Lower leg skin (tissue), 4 donors: ENCODE measurements around the gene IVD. TPM values are rescaled to one million over a fixed set of nuclear protein-coding genes. Genes with fewer than 3 reads are reported as not detected.

ENCODE experiments used
- DNase-seq, 2 donors: peaks; one replicate each; pipeline ENCODE4 v3.0.0-alpha.2; 2019; ENCODE audit warnings: low spot score in 2 of 2
- H3K4me3 ChIP-seq: fragments of 200-600 bp; sonication (generic); 2 replicates; pipeline ENCODE4 v1.5.1; 2017; ENCODE audit warnings: mild to moderate bottlenecking, low read depth; ENCODE audit not compliant: poor library complexity, severe bottlenecking
- CTCF ChIP-seq, 3 donors: fragments of 450-650 bp; IDR thresholded peaks; one replicate each; pipeline ENCODE4 v1.5.1; 2016; ENCODE audit warnings: antibody characterized with exemption in 3 of 3, mild to moderate bottlenecking in 3 of 3, moderate library complexity in 2 of 3
- POLR2A ChIP-seq, 2 donors: fragments of 450-650 bp; IDR thresholded peaks; one replicate each; pipeline ENCODE4 v1.6.1; 2016 to 2017; ENCODE audit warnings: antibody characterized with exemption in 2 of 2, mild to moderate bottlenecking in 1 of 2, moderate library complexity in 1 of 2
- WGBS, 2 donors: methylation state at CpG; one replicate each; pipeline ENCODE4 v1.1.5; 2018; 5-methylcytosine and 5-hydroxymethylcytosine counted together
- intact Hi-C: fragments of 100-400 bp; cut with DNase I; formaldehyde crosslinking; loops from one replicate; pipeline ENCODE4 v1.15.0; 2023; ENCODE audit warnings: low total_unique reads
- total RNA-seq, 4 donors: library from RNA; depleted of rRNA; stranded (reverse); fragments of >200 nt; gene quantifications; one replicate each; pipeline ENCODE4 v1.1.0, GENCODE V29; 2016

The IVD gene
- total RNA-seq, 4 donors from 2014 or later = 5.9 to 21.1 (median 12.6) TPM

DNA sequence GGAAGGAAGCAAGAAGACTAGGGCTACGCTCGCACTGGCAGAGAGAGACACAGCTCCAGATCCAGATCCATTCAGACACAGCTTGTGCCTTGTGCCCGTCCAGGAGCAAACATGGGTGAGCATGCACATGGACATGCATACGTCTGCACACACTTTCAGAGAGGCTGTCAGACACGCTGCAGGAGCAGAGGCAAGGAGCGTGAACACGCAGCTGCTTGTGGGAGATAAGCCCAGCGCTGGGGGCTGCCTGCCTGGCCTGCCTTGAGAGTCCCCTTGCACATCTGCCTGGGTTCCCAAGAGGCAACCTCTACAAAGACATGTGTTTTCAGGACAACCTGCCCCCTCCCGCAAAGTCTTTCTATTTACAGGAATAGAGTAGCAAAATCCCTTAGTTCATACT, 21.6 kb downstream of the IVD start:
- TF ChIP-seq CTCF (IDR thresholded peaks at IDR 0.05) = no peak
- TF ChIP-seq POLR2A (IDR thresholded peaks at IDR 0.05) = no peak
- WGBS, 2 donors = 90 to 93% methylated on average over 9 of the region's 9 CpGs
- DNase-seq = no peak
- intact Hi-C loops = loop anchor here (10.0 kb wide), 1 partner anchor 52 kb away; no protein-coding TSS in a partner anchor
- H3K4me3 ChIP-seq = no peak overlapping the region

- TF ChIP-seq POLR2A (IDR thresholded peaks at IDR 0.05) = no peak
- intact Hi-C loops = loop anchor here (10.0 kb wide), 1 partner anchor 53 kb away; no protein-coding TSS in a partner anchor
- no peak for DNase-seq
- H3K4me3 ChIP-seq = no peak overlapping the region
- 84 to 94% methylated on average over 4 of the region's 4 CpGs for WGBS, 2 donors
Observed at GRCh38 chr15:40428185-40428584, 22.6 kb downstream of the IVD start.

DNA sequence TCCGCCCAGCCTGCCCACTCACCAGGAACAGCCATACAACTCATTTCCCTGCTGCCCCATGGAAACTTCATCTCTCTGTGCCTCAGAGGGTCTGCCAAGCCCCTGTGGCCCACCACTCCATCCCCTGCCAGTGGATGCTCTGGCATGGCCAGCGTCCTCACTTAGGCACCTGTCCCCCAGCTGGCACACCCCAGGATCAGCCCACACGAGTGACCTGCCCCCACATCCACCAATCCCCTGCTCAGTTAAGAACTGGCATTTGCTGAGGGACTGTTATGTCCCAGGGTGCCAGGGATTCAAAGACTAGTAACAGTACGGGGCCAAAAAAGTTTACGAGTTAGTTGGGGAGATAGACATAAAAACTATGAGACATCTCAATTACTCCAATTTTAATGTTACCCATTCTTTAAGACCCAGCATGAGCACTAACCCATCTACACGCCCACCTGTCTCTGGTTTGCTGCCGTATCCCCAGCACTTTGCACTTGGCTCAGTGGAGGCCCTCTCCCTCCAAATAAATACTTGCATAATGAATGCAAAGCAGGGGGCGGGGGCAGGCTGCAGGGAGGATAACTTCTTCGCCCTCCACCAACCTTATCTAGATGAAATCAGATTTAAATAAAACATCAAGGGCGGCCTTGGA, 23.6 kb downstream of the IVD start:
- intact Hi-C loops = loop anchor here (10.0 kb wide), 1 partner anchor 54 kb away; no protein-coding TSS in a partner anchor
- H3K4me3 ChIP-seq = no peak overlapping the region
- 72 to 75% methylated on average over 9 to 10 of the region's 10 CpGs for WGBS, 2 donors
- no peak for TF ChIP-seq CTCF (IDR thresholded peaks at IDR 0.05)
- TF ChIP-seq POLR2A (IDR thresholded peaks at IDR 0.05) = no peak
- DNase-seq = no peak

DNA sequence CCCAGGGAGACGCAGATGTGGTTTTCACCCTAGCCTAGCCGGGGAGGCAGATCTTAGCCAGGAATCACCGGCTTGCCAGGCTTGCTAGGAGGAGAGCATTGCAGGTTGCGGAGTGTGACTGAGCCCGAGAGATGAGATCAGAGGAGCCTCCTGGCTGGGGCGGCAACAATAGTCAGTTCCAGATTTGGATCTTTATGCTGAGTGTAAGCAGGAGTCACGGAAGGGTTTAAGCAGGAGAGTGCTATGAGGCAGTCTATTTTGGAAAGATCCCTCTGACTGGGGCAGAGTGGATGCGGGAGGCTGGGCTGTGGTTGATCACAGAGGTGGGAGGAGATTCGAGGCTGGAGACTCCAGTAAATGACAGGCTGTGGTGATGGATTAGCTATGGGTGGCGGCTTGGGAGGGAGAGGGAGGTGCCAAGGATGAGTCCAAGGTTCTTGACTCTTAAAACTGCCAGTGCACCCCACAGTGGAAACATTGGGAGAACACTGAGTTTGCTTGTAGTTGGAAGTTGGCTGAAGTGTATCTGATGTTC, 24.7 kb downstream of the IVD start:
- no peak overlapping the region for H3K4me3 ChIP-seq
- DNase-seq = peak in 1 of 2 donors; percentile 81
- TF ChIP-seq POLR2A (IDR thresholded peaks at IDR 0.05) = no peak
- TF ChIP-seq CTCF (IDR thresholded peaks at IDR 0.05) = no peak
- 34 to 42% methylated on average over 10 of the region's 10 CpGs for WGBS, 2 donors
- intact Hi-C loops = no loop called here

DNA sequence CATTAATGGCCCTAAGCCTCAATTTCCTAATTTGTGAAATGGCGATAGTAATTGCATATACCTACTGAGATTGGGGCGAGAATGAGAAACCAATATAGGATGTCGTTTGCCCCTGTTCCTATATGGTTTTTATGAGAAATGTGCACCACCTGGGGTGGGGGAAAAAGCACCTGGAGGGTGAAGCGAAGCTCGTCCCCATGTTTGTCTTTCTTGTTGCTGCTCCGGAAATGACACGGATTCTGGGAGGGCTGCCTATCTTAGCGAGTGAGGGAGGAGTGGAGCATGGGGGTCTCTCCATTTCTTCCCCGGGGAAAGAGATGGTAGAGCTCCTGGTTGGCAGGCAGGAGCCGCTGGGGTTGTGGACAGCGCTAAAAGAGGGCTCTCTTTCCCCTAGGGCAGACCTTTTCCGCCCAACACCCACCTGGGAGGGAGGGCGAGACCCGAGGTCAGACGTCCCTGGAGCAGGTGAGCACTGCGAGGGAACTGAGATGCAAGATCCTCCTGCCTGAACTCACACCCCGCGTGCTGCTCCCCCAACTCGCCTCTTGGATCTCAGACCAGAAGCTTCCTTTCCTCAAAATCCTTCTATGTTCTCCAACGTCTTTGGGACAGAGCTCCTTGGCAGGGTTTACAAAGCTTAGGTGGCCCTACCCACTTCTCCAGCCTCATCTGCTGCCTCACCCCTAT, 29.6 kb downstream of the IVD start:
- DNase-seq = no peak
- no peak overlapping the region for H3K4me3 ChIP-seq
- TF ChIP-seq CTCF (IDR thresholded peaks at IDR 0.05) (no peak), POLR2A (IDR thresholded peaks at IDR 0.05) (no peak)
- intact Hi-C loops = no loop called here
- 62 to 71% methylated on average over 20 of the region's 20 CpGs for WGBS, 2 donors

DNA sequence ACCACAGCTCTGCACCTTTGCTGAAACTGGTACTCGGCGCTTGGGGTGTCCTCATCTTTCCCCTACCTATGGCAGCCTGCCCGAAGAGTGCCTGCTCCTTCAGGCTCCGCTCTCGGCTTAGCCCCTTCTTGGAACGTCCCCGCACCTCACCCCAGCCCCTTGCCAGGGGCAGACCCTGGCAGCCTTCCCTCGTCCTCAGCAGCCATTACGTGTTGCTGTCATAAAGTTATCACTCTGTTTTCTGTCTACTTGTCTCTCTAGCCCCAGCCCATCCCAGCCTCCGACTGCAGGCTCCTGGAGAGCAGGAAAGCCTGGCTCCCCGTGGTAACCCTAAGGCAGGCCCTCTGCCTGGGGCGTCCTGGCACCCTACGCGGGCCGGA, 30.1 kb downstream of the IVD start:
- intact Hi-C loops = no loop called here
- TF ChIP-seq POLR2A (IDR thresholded peaks at IDR 0.05) (no peak), CTCF (IDR thresholded peaks at IDR 0.05) (no peak)
- WGBS, 2 donors = 11 to 12% methylated on average over 10 to 13 of the region's 15 CpGs
- DNase-seq = no peak
- no peak overlapping the region for H3K4me3 ChIP-seq
